Esophagus muscularis mucosa (tissue), 4 donors: ENCODE data around the gene GRIK4.

Experiments used
- CTCF ChIP-seq, 3 experiments: fragments of 200-600 bp in 2 of 3; fragments of 450-650 bp in 1 of 3; sonication (generic) in 2 of 3; IDR thresholded peaks; one replicate each; pipeline ENCODE4 v1.5.1; 2017 to 2019; ENCODE audit warnings: antibody characterized with exemption in 3 of 3, mild to moderate bottlenecking in 2 of 3, moderate library complexity in 1 of 3
- EP300 ChIP-seq: sonication (generic); formaldehyde crosslinking; IDR thresholded peaks from one replicate; pipeline ENCODE4 v1.6.1; 2017; ENCODE audit warnings: antibody characterized with exemption
- POLR2A ChIP-seq: fragments of 450-650 bp; IDR thresholded peaks from one replicate; pipeline ENCODE4 v1.6.1; 2017; ENCODE audit warnings: antibody characterized with exemption, moderate library complexity, mild to moderate bottlenecking, low read depth
- POLR2AphosphoS5 ChIP-seq, 2 donors: sonication (generic); formaldehyde crosslinking; IDR thresholded peaks; one replicate each; pipeline ENCODE4 v1.6.1; 2017; ENCODE audit warnings: antibody characterized with exemption in 2 of 2

- TF ChIP-seq CTCF (IDR thresholded peaks at IDR 0.05) (no peak), EP300 (no peak), POLR2A (no peak), POLR2AphosphoS5 (IDR thresholded peaks at IDR 0.05) (no peak)
These were observed 209.2 kb downstream of the GRIK4 start for GRCh38 chr11:120720760-120721159.
